GM23338 (cell line): ENCODE measurements around the gene CDH23.

Source experiments
- EZH2 ChIP-seq: fragments of 200-600 bp; sonication (generic); IDR thresholded peaks from one replicate; pipeline ENCODE4 v1.8.0; 2017; ENCODE audit warnings: antibody characterized with exemption, mild to moderate bottlenecking, low read depth; ENCODE audit not compliant: unreplicated experiment
- POLR2AphosphoS5 ChIP-seq: IDR thresholded peaks from 2 replicates; pipeline ENCODE4 v1.6.1; 2016; ENCODE audit warnings: antibody characterized with exemption, low read depth
- TF ChIP-seq, protein P1 (sequence below): IDR thresholded peaks from one replicate; pipeline ENCODE4 v1.6.1; 2018; ENCODE audit warnings: antibody characterized with exemption; ENCODE audit not compliant: unreplicated experiment

GRCh38 chr10:71456631-71457030, 59.9 kb downstream of the CDH23 start:
- TF ChIP-seq EZH2 (no peak), POLR2AphosphoS5 (no peak)
- TF ChIP-seq, protein P1, sequence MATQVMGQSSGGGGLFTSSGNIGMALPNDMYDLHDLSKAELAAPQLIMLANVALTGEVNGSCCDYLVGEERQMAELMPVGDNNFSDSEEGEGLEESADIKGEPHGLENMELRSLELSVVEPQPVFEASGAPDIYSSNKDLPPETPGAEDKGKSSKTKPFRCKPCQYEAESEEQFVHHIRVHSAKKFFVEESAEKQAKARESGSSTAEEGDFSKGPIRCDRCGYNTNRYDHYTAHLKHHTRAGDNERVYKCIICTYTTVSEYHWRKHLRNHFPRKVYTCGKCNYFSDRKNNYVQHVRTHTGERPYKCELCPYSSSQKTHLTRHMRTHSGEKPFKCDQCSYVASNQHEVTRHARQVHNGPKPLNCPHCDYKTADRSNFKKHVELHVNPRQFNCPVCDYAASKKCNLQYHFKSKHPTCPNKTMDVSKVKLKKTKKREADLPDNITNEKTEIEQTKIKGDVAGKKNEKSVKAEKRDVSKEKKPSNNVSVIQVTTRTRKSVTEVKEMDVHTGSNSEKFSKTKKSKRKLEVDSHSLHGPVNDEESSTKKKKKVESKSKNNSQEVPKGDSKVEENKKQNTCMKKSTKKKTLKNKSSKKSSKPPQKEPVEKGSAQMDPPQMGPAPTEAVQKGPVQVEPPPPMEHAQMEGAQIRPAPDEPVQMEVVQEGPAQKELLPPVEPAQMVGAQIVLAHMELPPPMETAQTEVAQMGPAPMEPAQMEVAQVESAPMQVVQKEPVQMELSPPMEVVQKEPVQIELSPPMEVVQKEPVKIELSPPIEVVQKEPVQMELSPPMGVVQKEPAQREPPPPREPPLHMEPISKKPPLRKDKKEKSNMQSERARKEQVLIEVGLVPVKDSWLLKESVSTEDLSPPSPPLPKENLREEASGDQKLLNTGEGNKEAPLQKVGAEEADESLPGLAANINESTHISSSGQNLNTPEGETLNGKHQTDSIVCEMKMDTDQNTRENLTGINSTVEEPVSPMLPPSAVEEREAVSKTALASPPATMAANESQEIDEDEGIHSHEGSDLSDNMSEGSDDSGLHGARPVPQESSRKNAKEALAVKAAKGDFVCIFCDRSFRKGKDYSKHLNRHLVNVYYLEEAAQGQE: no peak
